ENCODE measurements around the gene CADPS. TPM values are rescaled to one million over a fixed set of nuclear protein-coding genes. Genes with fewer than 3 reads are reported as not detected.

CADPS gene
- polyA plus RNA-seq, 1 experiment = 0.12 TPM

DNA sequence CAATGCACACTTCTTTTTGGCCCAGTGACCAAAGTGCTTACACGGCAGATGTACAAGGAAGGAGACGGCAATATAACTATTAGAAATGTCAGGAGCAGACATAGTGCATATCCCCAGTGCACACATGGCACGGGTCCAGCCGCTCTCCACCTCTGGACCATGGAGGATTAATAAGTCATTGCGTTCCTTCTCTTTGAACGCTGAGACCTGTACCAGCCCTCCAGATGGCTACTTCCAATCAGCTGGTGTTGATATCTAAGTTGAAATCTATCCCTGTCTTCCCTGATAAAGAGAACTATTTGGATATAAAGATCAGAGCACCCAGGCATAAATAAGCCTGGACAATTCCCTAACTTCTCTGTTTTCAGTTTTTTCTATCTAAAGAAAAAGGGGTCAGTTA lies 212.5 kb downstream of the CADPS start:
- ChIA-PET POLR2A (no interaction called here), CTCF (no interaction called here)
- Histone ChIP-seq H3K27ac (ENCODE audit: low read depth, low read length) (no peak overlapping the region), H3K4me3 (ENCODE audit: low read depth, low read length) (no peak overlapping the region), H3K9me3 (ENCODE audit: control insufficient read depth, insufficient read depth, low read length) (no peaks in the 10 kb centered on the region), H3K27me3 (ENCODE audit: control insufficient read depth, insufficient read depth, low read length) (peaks cover 3% of the 10 kb centered on the region)
- TF ChIP-seq, protein P1, sequence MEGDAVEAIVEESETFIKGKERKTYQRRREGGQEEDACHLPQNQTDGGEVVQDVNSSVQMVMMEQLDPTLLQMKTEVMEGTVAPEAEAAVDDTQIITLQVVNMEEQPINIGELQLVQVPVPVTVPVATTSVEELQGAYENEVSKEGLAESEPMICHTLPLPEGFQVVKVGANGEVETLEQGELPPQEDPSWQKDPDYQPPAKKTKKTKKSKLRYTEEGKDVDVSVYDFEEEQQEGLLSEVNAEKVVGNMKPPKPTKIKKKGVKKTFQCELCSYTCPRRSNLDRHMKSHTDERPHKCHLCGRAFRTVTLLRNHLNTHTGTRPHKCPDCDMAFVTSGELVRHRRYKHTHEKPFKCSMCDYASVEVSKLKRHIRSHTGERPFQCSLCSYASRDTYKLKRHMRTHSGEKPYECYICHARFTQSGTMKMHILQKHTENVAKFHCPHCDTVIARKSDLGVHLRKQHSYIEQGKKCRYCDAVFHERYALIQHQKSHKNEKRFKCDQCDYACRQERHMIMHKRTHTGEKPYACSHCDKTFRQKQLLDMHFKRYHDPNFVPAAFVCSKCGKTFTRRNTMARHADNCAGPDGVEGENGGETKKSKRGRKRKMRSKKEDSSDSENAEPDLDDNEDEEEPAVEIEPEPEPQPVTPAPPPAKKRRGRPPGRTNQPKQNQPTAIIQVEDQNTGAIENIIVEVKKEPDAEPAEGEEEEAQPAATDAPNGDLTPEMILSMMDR (IDR thresholded peaks at IDR 0.05; ENCODE audit: low read depth, low read length) = no peak
- DNase-seq (ENCODE audit: low read depth, low spot score) = no peak

DNA sequence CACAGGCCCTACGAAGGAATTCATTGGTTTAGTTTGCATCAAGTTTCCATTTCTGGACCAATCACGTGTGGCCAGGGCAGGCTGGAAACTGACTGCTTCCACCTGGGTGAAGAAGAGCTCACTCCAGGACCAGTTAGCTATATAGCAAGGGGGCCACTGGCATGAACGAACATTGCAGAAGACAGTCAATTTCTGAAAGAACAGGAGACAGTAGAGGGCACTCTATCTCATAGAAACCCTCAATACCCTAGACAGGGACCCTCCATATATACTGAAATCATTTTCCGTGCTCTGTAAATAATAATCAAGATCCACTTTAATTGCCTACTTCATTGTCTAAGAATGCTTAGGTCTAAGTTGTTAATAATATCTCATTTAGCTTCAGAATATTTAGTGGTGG lies 215.6 kb downstream of the CADPS start:
- POLR2A ChIA-PET = no interaction called here
- Histone ChIP-seq H3K27me3 (ENCODE audit: control insufficient read depth, insufficient read depth, low read length) (no peaks in the 10 kb centered on the region), H3K27ac (ENCODE audit: low read depth, low read length) (no peak overlapping the region), H3K9me3 (ENCODE audit: control insufficient read depth, insufficient read depth, low read length) (no peaks in the 10 kb centered on the region), H3K4me3 (ENCODE audit: low read depth, low read length) (no peak overlapping the region)
- CTCF ChIA-PET = no interaction called here
- DNase-seq (ENCODE audit: low read depth, low spot score) = no peak
- TF ChIP-seq, protein P1 (IDR thresholded peaks at IDR 0.05; ENCODE audit: low read depth, low read length) = no peak

DNA sequence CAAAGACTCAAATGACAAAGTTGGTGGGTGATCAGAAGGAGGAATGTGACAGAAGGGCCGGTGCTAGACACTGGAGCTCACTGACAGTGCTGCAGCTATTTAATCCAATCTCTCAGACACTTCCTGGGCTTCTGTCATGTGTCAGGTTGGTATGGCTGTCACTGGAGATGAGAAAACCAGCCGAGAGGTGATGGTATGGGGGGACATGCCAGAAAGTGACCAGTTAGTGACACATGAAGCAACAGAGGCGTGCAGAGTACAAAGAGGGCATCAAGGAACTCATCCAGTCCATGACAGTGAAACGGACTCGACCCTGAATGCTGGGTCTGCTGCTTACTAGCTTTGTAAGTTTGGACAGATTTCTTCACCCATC lies 219.5 kb downstream of the CADPS start:
- CTCF ChIA-PET = no interaction called here
- TF ChIP-seq, protein P1 (IDR thresholded peaks at IDR 0.05; ENCODE audit: low read depth, low read length) = no peak
- no peaks in the 10 kb centered on the region for H3K9me3 ChIP-seq (ENCODE audit: control insufficient read depth, insufficient read depth, low read length)
- H3K27ac ChIP-seq (ENCODE audit: low read depth, low read length) = no peak overlapping the region
- POLR2A ChIA-PET = no interaction called here
- peaks cover 2% of the 10 kb centered on the region for H3K27me3 ChIP-seq (ENCODE audit: control insufficient read depth, insufficient read depth, low read length)
- DNase-seq (ENCODE audit: low read depth, low spot score) = no peak
- no peak overlapping the region for H3K4me3 ChIP-seq (ENCODE audit: low read depth, low read length)

DNA sequence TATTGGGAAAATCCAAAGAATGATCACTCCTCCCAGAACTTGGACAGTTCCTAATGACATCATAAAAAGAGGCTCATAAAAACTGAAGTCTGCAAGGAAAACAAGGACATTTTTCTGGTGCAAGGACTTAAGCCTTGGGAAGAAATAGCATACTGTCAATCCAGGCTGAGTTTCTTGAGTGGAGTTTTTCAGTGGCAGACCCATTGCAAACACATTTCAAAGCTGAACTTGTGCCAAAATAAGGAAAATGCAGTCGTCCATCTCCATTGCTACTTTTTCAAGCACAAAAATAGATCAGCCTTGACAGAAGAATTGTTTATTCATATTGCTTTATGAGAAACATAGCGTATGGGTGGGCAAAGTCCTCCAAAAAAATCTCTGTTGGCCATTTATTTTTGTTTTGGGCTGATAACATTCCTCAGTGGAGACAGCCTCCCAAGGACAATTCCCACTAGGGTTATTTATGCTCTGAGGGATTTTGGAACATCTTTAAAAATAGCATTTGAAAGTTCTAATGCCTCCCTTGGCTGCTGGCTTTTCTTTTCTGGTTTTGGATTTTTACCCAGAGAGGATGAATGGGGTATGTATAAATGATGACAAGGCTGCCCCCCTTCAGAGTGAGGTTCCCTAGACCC lies 220.0 kb downstream of the CADPS start:
- Histone ChIP-seq H3K9me3 (ENCODE audit: control insufficient read depth, insufficient read depth, low read length) (no peaks in the 10 kb centered on the region), H3K4me3 (ENCODE audit: low read depth, low read length) (no peak overlapping the region), H3K27ac (ENCODE audit: low read depth, low read length) (no peak overlapping the region), H3K27me3 (ENCODE audit: control insufficient read depth, insufficient read depth, low read length) (peaks cover 2% of the 10 kb centered on the region)
- POLR2A ChIA-PET = no interaction called here
- CTCF ChIA-PET = no interaction called here
- DNase-seq (ENCODE audit: low read depth, low spot score) = no peak
- TF ChIP-seq, protein P1 (IDR thresholded peaks at IDR 0.05; ENCODE audit: low read depth, low read length) = no peak

DNA sequence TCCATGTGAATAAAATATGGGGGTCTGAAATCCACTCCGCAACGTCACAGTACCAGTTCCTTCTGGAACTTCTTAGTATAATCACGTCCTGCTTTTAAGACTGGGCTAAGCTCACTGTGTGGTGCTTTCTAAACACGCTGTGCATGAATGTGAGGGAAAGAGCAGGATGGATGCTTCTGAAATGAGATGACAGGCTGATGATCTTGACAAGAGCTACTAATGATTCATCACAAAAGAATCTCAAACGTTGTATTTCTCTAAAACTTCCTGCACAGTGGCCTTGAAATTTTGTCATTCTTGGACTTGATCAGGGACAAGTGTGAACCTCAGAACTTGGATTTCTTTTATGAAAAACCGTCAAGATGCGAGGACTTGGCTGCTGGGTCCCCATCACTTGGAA lies 221.4 kb downstream of the CADPS start:
- TF ChIP-seq, protein P1 (IDR thresholded peaks at IDR 0.05; ENCODE audit: low read depth, low read length) = no peak
- H3K9me3 ChIP-seq (ENCODE audit: control insufficient read depth, insufficient read depth, low read length) = no peaks in the 10 kb centered on the region
- no peak overlapping the region for H3K27ac ChIP-seq (ENCODE audit: low read depth, low read length)
- no peak overlapping the region for H3K4me3 ChIP-seq (ENCODE audit: low read depth, low read length)
- POLR2A ChIA-PET = no interaction called here
- no peak for DNase-seq (ENCODE audit: low read depth, low spot score)
- CTCF ChIA-PET = no interaction called here
- H3K27me3 ChIP-seq (ENCODE audit: control insufficient read depth, insufficient read depth, low read length) = peaks cover 2% of the 10 kb centered on the region
